Suppressor macrophage treated with lipopolysaccharide for 1 hour (primary cell): ENCODE measurements around the gene KCNH8.
A peak's percentile ranks its signal among the peaks of the same experiment; 100 is the strongest.
"Not testable (repeated sequence)": the region's sequence is repeated elsewhere in the genome, so short reads cannot be mapped to it uniquely, and the experiment has no call there.

Source experiments
- DNase-seq, 3 donors: peaks; one replicate each; pipeline ENCODE4 v3.0.0-alpha.2; 2020 to 2022

The KCNH8 gene

DNA sequence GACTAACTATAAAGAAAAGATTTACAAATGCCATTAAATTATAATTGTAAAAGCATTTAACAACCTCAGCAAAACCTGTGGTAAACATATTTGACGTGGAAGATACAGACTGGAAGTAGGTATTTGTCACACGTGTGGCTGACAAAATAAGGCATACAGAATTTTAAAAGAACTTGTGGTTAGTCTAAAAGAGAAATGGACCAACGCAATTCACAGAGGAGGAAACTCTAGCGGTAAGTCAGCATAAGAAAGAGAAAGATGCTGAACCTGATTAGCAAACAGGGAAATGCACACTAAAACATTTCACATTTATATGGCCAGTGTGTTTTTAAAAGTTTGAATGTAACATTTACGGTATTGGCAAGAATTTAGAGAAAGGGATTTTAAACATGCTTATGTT lies 35.3 kb downstream of the KCNH8 start:
- no peak for DNase-seq

DNA sequence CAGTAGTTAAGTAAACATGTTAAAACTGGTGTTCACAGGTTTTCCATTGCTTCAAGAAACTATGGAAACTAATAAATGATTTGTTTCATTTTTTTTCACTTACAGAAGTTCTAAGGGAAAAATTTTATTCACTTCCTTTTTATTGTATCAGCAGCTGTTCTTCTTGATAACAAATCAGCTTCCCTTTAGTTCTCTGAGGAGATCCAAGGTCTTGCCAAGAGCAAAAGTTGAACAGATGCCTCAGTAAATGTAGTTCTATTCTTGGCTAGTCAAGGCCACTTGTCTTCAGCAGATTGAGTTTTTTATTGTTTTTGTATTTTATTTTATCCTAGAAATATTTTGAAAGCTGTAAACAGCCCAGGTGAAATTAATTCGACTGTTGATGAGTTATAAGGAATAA lies 41.8 kb downstream of the KCNH8 start:
- DNase-seq: no peak

DNA sequence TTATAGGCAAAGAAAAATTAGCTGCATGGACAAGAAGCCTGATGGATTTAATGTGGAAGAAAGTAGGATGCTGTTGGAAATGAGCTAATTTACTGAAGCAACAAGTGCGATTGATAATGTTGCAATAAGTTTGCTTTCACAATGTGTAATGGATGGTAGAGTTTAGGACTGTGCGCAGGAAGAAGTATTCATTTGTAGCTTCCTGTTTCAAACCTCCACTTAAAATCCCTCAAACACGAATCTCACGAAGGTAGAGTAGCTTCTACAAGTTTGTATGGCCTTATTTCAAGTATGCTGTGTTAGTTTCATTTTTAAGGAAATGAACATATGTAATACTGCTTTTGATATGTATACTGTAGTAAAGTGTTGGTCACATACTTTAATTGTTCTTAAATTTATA lies 42.3 kb downstream of the KCNH8 start:
- peak in 1 of 3 donors; percentile 15 for DNase-seq

- no peak for DNase-seq
These were observed 50.8 kb downstream of the KCNH8 start for GRCh38 chr3:19199131-19199530.

DNA sequence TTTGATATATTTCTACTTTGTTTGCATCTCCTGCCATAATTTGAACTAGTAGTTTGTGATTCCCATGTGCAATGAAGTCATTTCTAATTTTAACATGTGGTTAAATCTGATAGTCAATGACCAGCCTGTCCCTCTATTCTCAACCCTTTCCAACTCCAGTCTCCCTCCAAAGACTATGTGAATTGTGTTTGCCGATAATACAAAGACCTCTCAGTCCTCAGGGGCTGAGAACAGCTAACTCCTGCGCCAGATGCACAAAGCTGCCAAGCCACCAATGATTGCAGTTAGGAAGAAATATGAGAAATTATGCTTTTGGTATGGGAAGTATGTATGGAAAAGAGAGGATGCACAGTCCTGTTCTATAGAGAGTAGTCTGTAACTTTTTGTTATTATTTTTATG lies 54.0 kb downstream of the KCNH8 start:
- DNase-seq: no peak

GRCh38 chr3:19202754-19203153 lies 54.4 kb downstream of the KCNH8 start:
- DNase-seq: no peak

DNA sequence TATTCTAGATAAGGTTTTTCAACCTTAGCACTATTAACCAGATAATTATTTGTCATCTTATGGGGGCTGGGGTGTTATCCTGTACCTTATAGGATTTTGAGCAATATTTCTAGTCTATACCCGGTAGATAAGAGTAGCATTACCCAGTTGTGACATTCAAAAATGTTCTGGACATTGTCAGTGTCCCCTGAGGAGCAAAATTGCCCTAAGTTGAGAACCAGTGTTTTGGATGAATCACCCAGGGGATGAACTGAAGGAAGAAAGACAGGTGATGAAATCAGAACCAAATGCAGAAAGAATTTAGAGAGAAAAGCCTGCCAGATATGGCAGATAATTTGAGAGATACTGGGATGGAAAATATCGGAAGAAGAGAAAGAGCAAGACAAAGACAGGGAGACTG lies 58.2 kb downstream of the KCNH8 start:
- DNase-seq: no peak

DNA sequence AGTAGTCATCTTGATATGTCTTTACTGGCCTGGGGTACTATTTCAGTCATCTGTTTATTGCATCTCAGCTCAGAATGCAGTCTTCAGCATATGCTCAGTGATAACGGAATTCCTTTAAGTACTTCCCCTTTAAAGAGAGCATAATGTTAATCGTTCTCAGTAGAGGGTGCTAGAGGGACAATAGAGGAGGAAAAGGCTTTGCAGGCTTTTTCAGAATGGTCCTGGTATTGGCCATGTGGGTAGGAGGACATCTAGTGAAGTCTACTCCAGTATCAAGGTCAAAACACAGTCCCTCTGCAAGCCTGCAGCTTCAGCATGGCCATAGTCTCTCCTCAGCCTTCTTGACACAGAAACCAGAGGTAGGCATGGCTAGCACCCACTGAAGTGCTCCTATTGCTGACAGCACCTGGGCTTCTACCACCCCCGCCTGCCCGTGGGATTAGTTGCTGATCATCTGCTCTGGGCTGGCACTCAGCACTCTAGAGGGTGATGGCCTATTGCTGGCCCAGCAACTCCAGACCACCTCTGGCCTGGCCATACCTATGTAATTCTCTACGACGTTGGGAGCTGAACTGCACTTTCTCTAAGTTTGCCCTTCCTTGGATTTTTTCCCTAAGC lies 65.4 kb downstream of the KCNH8 start:
- peak; percentile 30 to 63 (median 55) for DNase-seq

- no peak for DNase-seq
These were observed 67.1 kb downstream of the KCNH8 start for GRCh38 chr3:19215427-19215826.

DNA sequence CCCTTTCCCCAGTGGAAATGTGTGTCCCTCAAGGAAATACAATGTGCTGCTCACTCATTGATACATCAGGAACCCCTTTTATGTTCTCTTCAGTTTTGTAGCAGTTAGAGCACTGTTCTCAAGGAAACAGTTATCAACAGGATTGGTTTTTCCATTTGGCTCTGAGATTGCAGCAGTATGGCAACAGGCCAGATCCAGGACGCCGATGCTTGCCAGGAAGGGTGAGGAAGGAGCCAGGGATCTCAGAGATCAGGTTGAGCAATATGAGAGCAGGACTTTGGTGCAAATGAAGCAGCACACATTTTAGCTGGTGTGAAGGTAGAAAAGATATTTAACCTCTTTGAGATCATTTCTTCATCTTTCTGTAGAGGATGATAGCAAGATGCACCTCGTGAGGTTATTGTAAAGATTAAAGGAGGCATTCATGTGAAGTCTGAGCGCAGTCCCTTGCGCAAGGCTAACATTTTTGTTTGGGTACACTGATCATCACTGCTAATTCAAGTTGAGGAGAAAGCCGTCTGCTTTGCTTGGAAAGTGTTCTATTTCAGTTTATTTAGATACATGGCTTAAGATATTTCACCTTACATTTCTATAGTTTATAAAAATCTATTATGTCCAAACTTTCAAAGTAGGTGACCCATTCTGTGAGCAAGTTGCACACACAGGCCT lies 68.5 kb downstream of the KCNH8 start:
- no peak for DNase-seq

DNA sequence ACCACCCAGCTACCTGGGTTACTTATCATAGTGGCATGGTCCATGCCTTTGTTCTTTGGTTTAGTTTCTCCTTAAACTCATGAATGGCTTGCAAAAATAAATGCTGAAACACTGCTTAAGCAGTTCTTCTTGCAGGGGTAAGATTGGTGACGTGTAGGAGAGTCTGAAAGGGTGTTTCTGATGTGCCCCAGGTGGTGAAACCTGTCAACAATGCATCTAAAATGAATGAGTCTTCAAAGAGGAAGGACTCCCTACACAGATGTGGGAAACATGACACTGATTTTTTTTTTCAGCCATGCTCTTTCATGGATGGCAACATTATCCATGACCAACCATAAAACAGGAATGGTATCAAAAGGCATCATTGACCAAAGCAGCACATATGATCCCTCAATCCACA lies 72.0 kb downstream of the KCNH8 start:
- DNase-seq: no peak

- no peak for DNase-seq
These were observed 72.8 kb downstream of the KCNH8 start for GRCh38 chr3:19221081-19221480.

- no peak for DNase-seq
These were observed 78.2 kb downstream of the KCNH8 start for GRCh38 chr3:19226479-19226878.

DNA sequence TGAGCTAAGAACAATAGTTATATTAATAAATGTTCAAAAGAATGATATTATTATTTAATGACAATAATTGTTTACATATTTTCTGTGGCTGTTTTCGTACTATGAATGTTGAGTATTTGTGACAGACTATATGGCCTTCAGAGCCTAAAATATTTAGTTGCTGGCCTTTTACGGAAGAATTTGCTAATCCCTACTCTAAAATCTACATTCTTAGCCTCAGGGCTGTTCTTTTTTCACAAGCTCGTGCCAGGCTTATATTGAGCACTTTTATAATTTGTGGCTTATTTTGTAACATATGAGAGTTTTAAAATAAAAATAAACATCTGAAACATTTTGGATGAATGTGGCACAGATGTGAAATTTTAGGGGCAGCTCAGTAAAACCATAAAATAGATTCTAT lies 79.9 kb downstream of the KCNH8 start:
- DNase-seq: no peak

DNA sequence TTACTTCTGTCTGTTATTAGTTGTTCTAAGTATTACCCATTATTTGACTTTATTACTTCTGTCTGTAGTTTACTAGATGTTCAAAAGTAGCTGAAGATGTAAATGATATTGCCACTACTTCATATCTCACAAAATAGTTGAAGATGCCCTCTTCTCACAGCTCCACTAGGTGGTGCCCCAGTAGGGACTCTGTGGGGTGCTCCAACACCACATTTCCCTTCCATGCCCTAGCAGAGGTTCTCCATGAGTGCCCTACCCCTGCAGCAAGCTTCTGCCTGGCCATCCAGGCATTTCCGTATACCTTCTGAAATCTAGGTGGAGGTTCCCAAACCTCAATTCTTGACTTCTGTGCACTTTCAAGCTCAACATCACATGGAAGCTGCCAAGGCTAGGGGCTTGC lies 80.8 kb downstream of the KCNH8 start:
- DNase-seq: peak in 1 of 3 donors; percentile 1

DNA sequence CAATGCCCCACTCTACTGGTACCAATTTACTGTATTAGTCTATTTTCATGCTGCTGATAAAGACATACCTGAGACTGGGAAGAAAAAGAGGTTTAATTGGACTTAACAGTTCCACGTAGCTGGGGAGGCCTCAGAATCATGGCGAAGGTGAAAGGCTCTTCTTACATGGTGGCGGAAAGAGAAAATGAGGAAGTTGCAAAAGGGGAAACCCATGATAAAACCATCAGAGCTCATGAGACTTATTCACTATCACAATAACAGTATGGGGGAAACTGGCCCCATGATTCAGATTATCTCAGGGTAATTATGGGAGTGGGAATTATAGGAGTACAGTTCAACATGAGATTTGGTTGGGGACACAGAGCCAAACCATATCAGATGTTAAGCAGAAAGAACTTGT lies 81.6 kb downstream of the KCNH8 start:
- peak; percentile 42 to 74 (median 73) for DNase-seq

DNA sequence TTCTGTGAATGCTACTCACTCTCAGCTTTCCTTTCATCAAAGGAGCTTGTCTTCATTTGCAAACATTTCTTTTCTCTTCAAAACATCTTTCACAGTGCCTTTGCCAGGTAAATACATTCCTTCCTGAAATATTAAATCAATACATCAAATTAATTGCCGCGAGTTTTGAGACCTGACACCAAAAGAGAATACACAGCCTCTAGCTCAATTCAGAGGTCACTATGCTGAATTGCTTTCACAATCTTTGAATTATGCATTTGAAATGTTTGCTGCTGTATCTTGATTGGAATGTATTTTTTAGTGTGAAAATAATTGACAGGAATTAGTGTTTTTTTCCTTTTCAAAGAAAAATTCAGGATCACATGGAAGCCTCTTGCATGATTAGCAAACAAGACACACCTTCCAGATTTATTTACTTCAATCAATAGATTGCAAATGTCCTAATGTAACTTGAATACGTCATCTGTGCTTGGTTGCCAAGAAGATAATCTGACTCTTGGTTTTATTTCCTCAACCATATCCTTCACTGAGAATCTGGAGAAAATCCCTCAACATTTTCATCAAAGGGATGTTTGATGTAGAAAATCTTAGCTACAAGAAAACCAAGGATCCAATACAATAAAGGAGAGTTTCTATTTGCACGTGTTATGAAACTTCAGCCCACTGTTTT lies 83.6 kb downstream of the KCNH8 start:
- DNase-seq: no peak

- DNase-seq: no peak
These were observed 84.3 kb downstream of the KCNH8 start for GRCh38 chr3:19232566-19232965.

- not testable (repeated sequence) for DNase-seq
These were observed 85.8 kb downstream of the KCNH8 start for GRCh38 chr3:19233882-19234784.

DNA sequence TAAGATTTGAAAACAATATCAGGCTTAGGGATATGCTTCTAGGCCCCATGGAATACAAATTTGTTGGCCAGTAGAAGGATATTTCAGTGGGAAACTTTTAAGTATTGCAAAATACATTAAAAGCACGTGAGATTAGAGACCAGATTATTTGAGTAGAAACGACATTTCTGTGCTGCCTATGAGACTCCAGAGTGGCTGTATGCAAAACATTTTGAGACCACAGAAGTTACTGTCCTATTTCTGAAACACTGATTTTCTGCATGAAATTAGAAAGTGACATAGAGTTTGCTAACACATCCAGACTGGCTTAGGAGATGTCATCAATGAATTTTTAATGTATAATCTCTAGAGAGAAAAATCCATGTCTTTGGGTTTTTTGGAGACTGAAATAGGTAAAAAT lies 99.8 kb downstream of the KCNH8 start:
- DNase-seq: no peak

DNA sequence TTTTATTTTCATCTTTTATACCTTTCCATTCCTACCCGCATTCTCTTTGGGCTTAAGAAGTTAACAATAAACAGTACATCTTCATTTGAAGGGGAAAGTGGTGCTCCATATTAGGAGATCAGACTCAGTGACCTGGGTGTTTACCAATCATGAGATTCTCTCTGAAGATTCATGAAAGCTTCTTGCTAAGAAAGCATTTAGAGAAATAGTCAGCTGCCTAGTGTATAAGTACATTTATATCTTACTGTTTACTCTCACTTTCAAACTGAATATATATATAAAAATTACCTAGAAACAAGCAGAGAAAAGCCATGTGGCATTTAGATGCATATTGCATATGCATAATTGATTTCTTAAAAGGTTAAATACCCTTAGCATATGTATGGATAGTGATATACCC lies 100.5 kb downstream of the KCNH8 start:
- DNase-seq: no peak

DNA sequence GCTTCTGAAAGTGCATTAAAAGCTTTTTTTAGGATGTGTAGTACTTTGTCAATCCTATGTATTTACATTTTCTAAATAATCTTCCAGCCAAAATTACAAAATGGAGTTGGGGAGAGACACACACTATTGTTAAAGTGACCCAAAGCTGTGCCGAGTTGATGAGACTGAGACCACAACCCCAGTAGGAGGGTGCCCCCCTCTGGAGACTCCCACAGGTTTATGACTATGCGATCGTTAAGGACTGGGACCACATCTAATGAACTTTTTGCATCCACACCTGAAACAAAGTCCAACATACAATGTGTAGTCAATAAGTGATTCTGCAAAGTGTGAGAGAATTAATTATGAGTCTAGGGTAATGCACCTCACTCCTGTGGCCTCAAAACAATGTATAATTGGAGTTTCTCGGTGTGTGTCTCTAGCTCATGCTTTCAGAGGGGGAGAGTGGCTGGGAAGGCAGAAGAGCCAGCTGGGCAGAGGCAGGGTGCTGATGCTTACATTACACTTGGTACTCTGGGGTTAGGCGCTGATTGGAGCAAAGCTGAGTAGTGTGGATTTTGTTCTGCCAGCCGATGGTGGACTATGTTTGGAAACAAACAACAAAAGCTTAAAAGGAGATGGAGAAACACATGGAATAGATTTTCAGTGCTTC lies 102.8 kb downstream of the KCNH8 start:
- peak in 1 of 3 donors; percentile 12 for DNase-seq

DNA sequence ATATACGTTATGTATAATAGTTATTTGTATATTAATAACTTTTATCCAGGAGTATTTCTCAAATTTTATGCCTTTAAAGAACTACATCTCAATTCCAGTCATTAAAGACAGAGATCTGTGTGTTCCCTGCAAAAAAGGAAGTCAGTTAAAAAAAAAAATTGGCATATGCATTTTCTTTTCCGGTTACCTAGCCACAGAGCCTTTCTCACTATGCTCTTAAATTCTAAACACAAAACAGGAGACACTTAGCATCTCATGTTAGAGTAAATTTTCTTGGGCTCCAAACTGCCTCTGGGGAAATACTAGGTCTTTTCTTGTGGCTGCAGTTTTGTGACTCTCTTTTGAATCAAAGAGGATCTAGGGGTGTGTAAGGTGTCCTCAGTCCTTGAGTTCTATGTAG lies 105.9 kb downstream of the KCNH8 start:
- peak in 1 of 3 donors; percentile 10 for DNase-seq
